Keratinocyte (primary cell): Measurements from ENCODE around the gene MASP2. TPM values are rescaled to one million over a fixed set of nuclear protein-coding genes. Genes with fewer than 3 reads are reported as not detected.
"Not testable (repeated sequence)": the region's sequence is repeated elsewhere in the genome, so short reads cannot be mapped to it uniquely, and the experiment has no call there.

ENCODE experiments used
- DNase-seq: peaks from one replicate; pipeline ENCODE4 v3.0.0-alpha.2; 2011; ENCODE audit warnings: low read depth, missing footprints, low spot score
- FAIRE-seq: peaks from 2 replicates; lab custom pipeline; 2011; peaks lifted over from hg19 to GRCh38; lab: Jason Lieb, UNC
- H2AFZ ChIP-seq: 2 replicates; pipeline ENCODE4 v1.6.0; 2012; ENCODE audit warnings: low read length, control low read depth, inconsistent platforms; ENCODE audit not compliant: control insufficient read depth
- H3K27ac ChIP-seq: 2 replicates; pipeline ENCODE4 v1.5.1; 2011; ENCODE audit warnings: low read length; ENCODE audit not compliant: control insufficient read depth, insufficient read depth
- H3K27me3 ChIP-seq: 3 replicates; pipeline ENCODE4 v1.6.0; 2011; ENCODE audit warnings: low read length; ENCODE audit not compliant: control insufficient read depth, insufficient read depth; ENCODE audit errors: extremely low read depth
- H3K36me3 ChIP-seq, 2 experiments: 2 replicates in 1 of 2; 3 replicates in 1 of 2; pipeline ENCODE4 v1.5.1; 2011; ENCODE audit warnings: low read length in 2 of 2, mild to moderate bottlenecking in 1 of 2; ENCODE audit not compliant: control insufficient read depth in 2 of 2, insufficient read depth in 2 of 2; ENCODE audit errors: extremely low read depth in 1 of 2
- H3K4me1 ChIP-seq: 3 replicates; pipeline ENCODE4 v1.5.1; 2011; ENCODE audit warnings: low read length; ENCODE audit not compliant: control insufficient read depth, insufficient read depth; ENCODE audit errors: extremely low read depth
- H3K4me2 ChIP-seq: 3 replicates; pipeline ENCODE4 v1.6.0; 2011; ENCODE audit warnings: low read depth, low read length; ENCODE audit not compliant: control insufficient read depth, insufficient read depth; ENCODE audit errors: extremely low read depth
- H3K4me3 ChIP-seq, 3 experiments: fragments of 200-600 bp in 1 of 3; sonication (generic) in 1 of 3; 2 replicates in 2 of 3; 3 replicates in 1 of 3; pipeline ENCODE4 v1.5.1; 2011 to 2016; ENCODE audit warnings: low read length in 3 of 3, mild to moderate bottlenecking in 3 of 3, control low read depth in 2 of 3, inconsistent platforms in 1 of 3, low read depth in 1 of 3, mixed read lengths in 1 of 3, mixed run types in 1 of 3, moderate library complexity in 1 of 3; ENCODE audit not compliant: control insufficient read depth in 2 of 3, insufficient read depth in 2 of 3; ENCODE audit errors: extremely low read depth in 1 of 3
- H3K79me2 ChIP-seq: 2 replicates; pipeline ENCODE4 v1.6.0; 2012; ENCODE audit warnings: low read length; ENCODE audit not compliant: control insufficient read depth, insufficient read depth
- H3K9ac ChIP-seq: 3 replicates; pipeline ENCODE4 v1.6.0; 2011; ENCODE audit warnings: low read length; ENCODE audit not compliant: control insufficient read depth, insufficient read depth; ENCODE audit errors: extremely low read depth
- H3K9me1 ChIP-seq: 3 replicates; pipeline ENCODE4 v1.6.0; 2011; ENCODE audit warnings: low read length; ENCODE audit not compliant: control insufficient read depth, insufficient read depth; ENCODE audit errors: extremely low read depth
- H3K9me3 ChIP-seq: 2 replicates; pipeline ENCODE4 v1.5.1; 2012; ENCODE audit warnings: low read depth, low read length; ENCODE audit not compliant: control insufficient read depth
- H4K20me1 ChIP-seq: 3 replicates; pipeline ENCODE4 v1.6.0; 2011; ENCODE audit warnings: low read length; ENCODE audit not compliant: control insufficient read depth, insufficient read depth; ENCODE audit errors: extremely low read depth
- EZH2 ChIP-seq: IDR thresholded peaks from one replicate; pipeline ENCODE4 v1.6.1; 2012; ENCODE audit warnings: inconsistent platforms, mild to moderate bottlenecking, low read length, moderate library complexity
- dilution Hi-C: fragments of 300-500 bp; cut with MboI; formaldehyde crosslinking; loops from one replicate; pipeline ENCODE4 v1.7.0; 2020; ENCODE audit warnings: low sequenced_read_pairs; ENCODE audit not compliant: extremely low pct_ligation_motif_present
- polyA plus RNA-seq, 5 experiments: library from polyadenylated mRNA; depleted of rRNA in 3 of 5; stranded (reverse) in 3 of 5; stranded (forward) in 1 of 5; unstranded in 1 of 5; fragments of >200 nt; gene quantifications; 1 replicate in 1 of 5; 2 replicates in 3 of 5; 3 replicates in 1 of 5; pipeline versions ENCODE4 v1.2.1 to v1.2.3, GENCODE V29; 2011 to 2012; ENCODE audit warnings: missing spikeins in 2 of 5, low read depth in 1 of 5, low replicate concordance in 1 of 5
- TF ChIP-seq, protein P1 (sequence below), 3 experiments: IDR thresholded peaks in 1 of 3; conservative IDR thresholded peaks in 1 of 3; optimal IDR thresholded peaks in 1 of 3; 2 replicates in 2 of 3; 3 replicates in 1 of 3; pipeline versions ENCODE3 to v1.5.1; 2011; ENCODE audit warnings: low read length in 3 of 3, mild to moderate bottlenecking in 3 of 3, moderate library complexity in 2 of 3, control low read depth in 1 of 3, inconsistent platforms in 1 of 3; ENCODE audit not compliant: insufficient read depth in 2 of 3; ENCODE audit errors: extremely low read depth in 1 of 3

The MASP2 gene
- polyA plus RNA-seq, 1 donor (not counting 4 experiments of a cell fraction or from before 2014, with no cell fraction given) = 0.03 TPM

DNA sequence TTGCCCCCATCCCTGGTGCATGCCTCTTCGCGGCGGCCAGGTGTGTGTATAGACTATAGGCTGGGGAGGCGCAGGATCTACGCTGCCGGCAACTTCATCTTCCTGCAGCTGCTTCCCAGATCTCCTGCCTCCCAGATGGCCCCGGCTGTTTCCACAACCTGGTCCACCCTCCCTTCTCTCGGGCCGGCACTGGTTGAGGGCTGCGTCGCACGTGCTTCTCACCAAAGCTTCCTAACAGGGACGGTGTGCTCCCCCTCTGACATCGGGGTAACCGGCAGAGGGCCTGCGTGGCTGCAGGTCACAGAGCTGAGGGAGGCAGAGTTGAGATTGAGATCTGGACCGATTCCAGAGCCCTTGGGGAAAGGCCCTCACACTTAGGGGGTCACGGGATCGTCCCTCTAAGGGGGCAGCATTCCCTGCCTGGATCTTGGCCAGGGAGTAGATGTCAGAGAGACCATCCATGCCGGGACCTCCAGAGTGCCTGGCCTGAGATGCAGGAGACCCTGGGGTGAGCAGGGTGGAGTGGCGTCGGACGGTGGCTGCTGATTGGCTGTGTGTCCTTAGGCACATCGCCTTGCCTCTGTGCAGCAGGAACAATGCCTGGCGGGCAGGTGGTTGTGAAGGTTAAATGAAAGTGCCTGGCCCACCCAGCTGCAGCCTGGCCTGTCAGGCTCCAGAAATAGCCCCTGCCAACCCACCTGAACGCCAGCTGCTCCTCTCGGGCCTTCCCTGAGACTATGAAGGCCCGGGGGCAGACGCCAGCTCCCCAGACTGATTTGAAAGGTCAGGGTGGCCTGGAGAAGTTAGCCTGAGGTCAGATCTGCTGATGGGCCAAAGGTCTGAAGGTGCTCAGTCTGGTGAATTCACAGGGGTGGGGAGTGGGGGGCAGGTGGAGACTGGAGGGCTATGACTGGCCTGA lies 6.1 kb upstream of the MASP2 start:
- Histone ChIP-seq H3K9me1 (no peaks in the 10 kb centered on the region), H3K9ac (no peak overlapping the region), H3K4me3 (no peak overlapping the region), H3K4me1 (peaks cover 6% of the 10 kb centered on the region), H3K27ac (no peak overlapping the region), H3K9me3 (no peaks in the 10 kb centered on the region), H3K4me2 (no peak overlapping the region), H4K20me1 (peaks cover 2% of the 10 kb centered on the region), H3K36me3 (peaks cover 11 to 16% of the 10 kb centered on the region in 2 experiments), H2AFZ (no peak overlapping the region), H3K79me2 (peaks cover 3% of the 10 kb centered on the region), H3K27me3 (no peaks in the 10 kb centered on the region)
- DNase-seq (no peak), FAIRE-seq (no peak)
- dilution Hi-C loops = no loop called here
- TF ChIP-seq EZH2 = no peak
- TF ChIP-seq, protein P1, sequence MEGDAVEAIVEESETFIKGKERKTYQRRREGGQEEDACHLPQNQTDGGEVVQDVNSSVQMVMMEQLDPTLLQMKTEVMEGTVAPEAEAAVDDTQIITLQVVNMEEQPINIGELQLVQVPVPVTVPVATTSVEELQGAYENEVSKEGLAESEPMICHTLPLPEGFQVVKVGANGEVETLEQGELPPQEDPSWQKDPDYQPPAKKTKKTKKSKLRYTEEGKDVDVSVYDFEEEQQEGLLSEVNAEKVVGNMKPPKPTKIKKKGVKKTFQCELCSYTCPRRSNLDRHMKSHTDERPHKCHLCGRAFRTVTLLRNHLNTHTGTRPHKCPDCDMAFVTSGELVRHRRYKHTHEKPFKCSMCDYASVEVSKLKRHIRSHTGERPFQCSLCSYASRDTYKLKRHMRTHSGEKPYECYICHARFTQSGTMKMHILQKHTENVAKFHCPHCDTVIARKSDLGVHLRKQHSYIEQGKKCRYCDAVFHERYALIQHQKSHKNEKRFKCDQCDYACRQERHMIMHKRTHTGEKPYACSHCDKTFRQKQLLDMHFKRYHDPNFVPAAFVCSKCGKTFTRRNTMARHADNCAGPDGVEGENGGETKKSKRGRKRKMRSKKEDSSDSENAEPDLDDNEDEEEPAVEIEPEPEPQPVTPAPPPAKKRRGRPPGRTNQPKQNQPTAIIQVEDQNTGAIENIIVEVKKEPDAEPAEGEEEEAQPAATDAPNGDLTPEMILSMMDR (optimal IDR thresholded peaks at IDR 0.05 in 1 of 3, IDR thresholded peaks at IDR 0.05 in 1 of 3, conservative IDR thresholded peaks at IDR 0.05 in 1 of 3; ENCODE audit: extremely low read depth in 1 of 3, insufficient read depth in 2 of 3, low read length in 3 of 3) = no peak

- Histone ChIP-seq H3K4me3 (no peak overlapping the region), H3K4me1 (peaks cover 3% of the 10 kb centered on the region), H3K9me3 (no peaks in the 10 kb centered on the region), H4K20me1 (peaks cover 2% of the 10 kb centered on the region), H3K36me3 (peaks cover 9 to 11% of the 10 kb centered on the region in 2 experiments), H3K4me2 (no peak overlapping the region), H3K27ac (no peak overlapping the region), H3K79me2 (no peaks in the 10 kb centered on the region), H3K9me1 (no peaks in the 10 kb centered on the region), H3K9ac (no peak overlapping the region), H3K27me3 (no peaks in the 10 kb centered on the region), H2AFZ (no peak overlapping the region)
- DNase-seq = no peak
- FAIRE-seq = no peak
- dilution Hi-C loops = no loop called here
- TF ChIP-seq, protein P1 (optimal IDR thresholded peaks at IDR 0.05 in 1 of 3, IDR thresholded peaks at IDR 0.05 in 1 of 3, conservative IDR thresholded peaks at IDR 0.05 in 1 of 3; ENCODE audit: extremely low read depth in 1 of 3, insufficient read depth in 2 of 3, low read length in 3 of 3) = no peak
- TF ChIP-seq EZH2 = no peak
These were observed 4.9 kb upstream of the MASP2 start for GRCh38 chr1:11051781-11052511.

- H3K9ac ChIP-seq, H3K4me3 ChIP-seq, H3K9me3 ChIP-seq, FAIRE-seq, H3K36me3 ChIP-seq, H2AFZ ChIP-seq, H3K9me1 ChIP-seq, H3K4me1 ChIP-seq, dilution Hi-C loops, DNase-seq, H3K4me2 ChIP-seq, H3K79me2 ChIP-seq, H3K27ac ChIP-seq, H4K20me1 ChIP-seq, H3K27me3 ChIP-seq: not testable (repeated sequence)
These were observed 4.1 kb upstream of the MASP2 start for GRCh38 chr1:11051121-11051520.
